Adrenal gland (tissue), 5 donors: ENCODE data around the gene CENPP.

ENCODE experiments used
- CTCF ChIP-seq, 6 experiments: fragments of 450-650 bp in 4 of 6; fragments of 200-600 bp in 2 of 6; sonication (generic) in 1 of 6; IDR thresholded peaks; 1 replicate in 5 of 6; 2 replicates in 1 of 6; pipeline versions ENCODE4 v1.5.1 to v1.8.0; 2016 to 2021; ENCODE audit warnings: antibody characterized with exemption in 6 of 6, mild to moderate bottlenecking in 2 of 6, moderate library complexity in 1 of 6
- POLR2A ChIP-seq, 2 donors: fragments of 450-650 bp; IDR thresholded peaks; one replicate each; pipeline ENCODE4 v1.6.1; 2017; ENCODE audit warnings: antibody characterized with exemption in 2 of 2, mild to moderate bottlenecking in 2 of 2, moderate library complexity in 1 of 2
- donor health status: DM: no; HTN: no; CAD: no.

GRCh38 chr9:92669527-92669889 is 343.8 kb downstream of the CENPP start:
- TF ChIP-seq CTCF (IDR thresholded peaks at IDR 0.05) (no peak), POLR2A (IDR thresholded peaks at IDR 0.05) (no peak)
